ENCODE data around the gene ENO1.
A peak's percentile ranks its signal among the peaks of the same experiment; 100 is the strongest.
"Not testable (repeated sequence)": the region's sequence is repeated elsewhere in the genome, so short reads cannot be mapped to it uniquely, and the experiment has no call there.

Gene ENO1

GRCh38 chr1:8841395-8841794 is 37.1 kb downstream of the ENO1 start:
- DNase-seq, result no peak

GRCh38 chr1:8839990-8840389 is 38.5 kb downstream of the ENO1 start:
- DNase-seq, result no peak

GRCh38 chr1:8835941-8836643 is 42.4 kb downstream of the ENO1 start:
- no peak for DNase-seq

GRCh38 chr1:8831340-8831739 is 47.1 kb downstream of the ENO1 start:
- DNase-seq, result no peak

- not testable (repeated sequence) for DNase-seq
Measured at GRCh38 chr1:8830732-8831131, 47.8 kb downstream of the ENO1 start.

- peak; percentile 41 for DNase-seq
Measured at GRCh38 chr1:8825985-8826481, 52.5 kb downstream of the ENO1 start.

- DNase-seq, result no peak
Measured at GRCh38 chr1:8823295-8823664, 55.2 kb downstream of the ENO1 start.

GRCh38 chr1:8822373-8823294 is 55.9 kb downstream of the ENO1 start:
- DNase-seq, result peak; percentile 56

- DNase-seq, result no peak
Measured at GRCh38 chr1:8821084-8821483, 57.4 kb downstream of the ENO1 start.

- not testable (repeated sequence) for DNase-seq
Measured at GRCh38 chr1:8818789-8819188, 59.7 kb downstream of the ENO1 start.

GRCh38 chr1:8818325-8818775 is 60.1 kb downstream of the ENO1 start:
- no peak for DNase-seq

GRCh38 chr1:8817412-8818324 is 60.8 kb downstream of the ENO1 start, which contains the start of gene RERE:
TSS of gene RERE (minus strand) at chr1:8817640.
- DNase-seq, result peak; percentile 97

- DNase-seq, result peak; percentile 30
Measured at GRCh38 chr1:8816831-8817411, 61.6 kb downstream of the ENO1 start.

- DNase-seq, result no peak
Measured at GRCh38 chr1:8816264-8816663, 62.2 kb downstream of the ENO1 start.

GRCh38 chr1:8815582-8816151 is 62.8 kb downstream of the ENO1 start:
- no peak for DNase-seq

- no peak for DNase-seq
Measured at GRCh38 chr1:8814865-8815264, 63.6 kb downstream of the ENO1 start.

- DNase-seq, result no peak
Measured at GRCh38 chr1:8813991-8814390, 64.5 kb downstream of the ENO1 start.

- no peak for DNase-seq
Measured at GRCh38 chr1:8813016-8813763, 65.3 kb downstream of the ENO1 start.

GRCh38 chr1:8812081-8812480 is 66.4 kb downstream of the ENO1 start:
- DNase-seq, result no peak

Data from femur (tissue), 1 donor.